Activated CD8-positive, alpha-beta memory T cell treated with anti-CD3 and anti-CD28 coated beads, Interleukin-2, amount 50 U/mL, for 24 hours (primary cell): ENCODE results near the gene DOP1B.
"Not testable (repeated sequence)": the region's sequence is repeated elsewhere in the genome, so short reads cannot be mapped to it uniquely, and the experiment has no call there.

Experiments
- DNase-seq: peaks from one replicate; pipeline ENCODE4 v3.0.0-alpha.2; 2020; ENCODE audit errors: extremely low read depth

Gene DOP1B

GRCh38 chr21:36139791-36140190 lies 16.8 kb upstream of the DOP1B start:
- not testable (repeated sequence) for DNase-seq

- DNase-seq = peak; percentile 64
Observed at GRCh38 chr21:36141513-36141925, 15.1 kb upstream of the DOP1B start.

DNA sequence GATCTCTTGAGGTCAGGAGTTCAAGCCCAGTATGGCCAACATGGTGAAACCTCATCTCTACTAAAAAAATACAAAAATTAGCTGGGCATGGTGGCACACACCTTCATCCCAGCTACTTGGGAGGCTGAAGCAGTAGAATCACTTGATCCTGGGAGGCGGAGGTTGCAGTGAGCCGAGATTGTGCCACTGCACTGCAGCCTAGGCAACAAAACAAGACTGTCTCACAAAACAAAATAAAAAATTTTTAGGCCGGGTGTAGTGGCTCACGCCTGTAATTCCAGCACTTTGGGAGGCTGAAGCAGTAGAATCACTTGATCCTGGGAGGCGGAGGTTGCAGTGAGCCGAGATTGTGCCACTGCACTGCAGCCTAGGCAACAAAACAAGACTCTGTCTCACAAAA lies 12.4 kb upstream of the DOP1B start:
- DNase-seq = not testable (repeated sequence)

GRCh38 chr21:36145259-36145658 lies 11.4 kb upstream of the DOP1B start:
- DNase-seq = no peak

- no peak for DNase-seq
Observed at GRCh38 chr21:36147911-36148310, 8.7 kb upstream of the DOP1B start.

GRCh38 chr21:36148886-36149285 lies 7.7 kb upstream of the DOP1B start:
- DNase-seq = no peak

- no peak for DNase-seq
Observed at GRCh38 chr21:36149788-36150711, 6.6 kb upstream of the DOP1B start.

DNA sequence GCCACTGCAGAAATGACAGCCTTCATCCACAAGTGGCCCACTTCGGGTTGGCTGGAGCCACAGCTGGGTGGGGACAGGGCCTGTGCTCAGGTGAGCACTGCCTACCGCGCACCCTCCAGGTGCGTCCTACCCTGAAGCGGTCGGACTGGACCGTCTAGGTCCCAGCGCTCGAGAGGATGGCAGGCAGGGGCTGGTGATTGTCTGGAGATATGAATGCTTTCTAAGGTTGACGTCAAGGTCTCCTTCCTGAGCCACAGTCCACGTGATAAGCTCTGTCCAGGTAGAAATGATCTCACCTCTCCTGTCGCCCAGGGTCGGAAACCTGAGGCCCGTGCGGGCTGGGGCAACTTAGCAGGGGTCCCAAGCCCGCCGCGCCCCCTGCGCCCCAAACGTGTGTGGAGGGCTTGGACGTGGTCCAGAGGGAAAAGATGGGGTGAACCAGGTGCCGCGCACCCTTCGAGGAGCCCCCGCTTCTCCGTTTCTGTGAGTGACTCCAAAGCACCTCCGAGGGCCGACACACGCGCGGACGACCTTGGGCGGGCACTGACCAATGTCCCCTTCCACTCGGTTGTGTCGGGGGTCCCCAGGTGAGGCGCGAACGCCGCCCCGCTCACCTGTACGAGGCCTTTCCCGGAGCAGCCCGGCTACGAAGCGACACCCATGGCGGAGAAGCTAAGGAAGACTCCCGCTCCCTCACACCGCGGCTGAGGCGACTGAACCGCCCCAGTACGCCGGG lies 853 bp upstream of the DOP1B start:
- DNase-seq = no peak

DNA sequence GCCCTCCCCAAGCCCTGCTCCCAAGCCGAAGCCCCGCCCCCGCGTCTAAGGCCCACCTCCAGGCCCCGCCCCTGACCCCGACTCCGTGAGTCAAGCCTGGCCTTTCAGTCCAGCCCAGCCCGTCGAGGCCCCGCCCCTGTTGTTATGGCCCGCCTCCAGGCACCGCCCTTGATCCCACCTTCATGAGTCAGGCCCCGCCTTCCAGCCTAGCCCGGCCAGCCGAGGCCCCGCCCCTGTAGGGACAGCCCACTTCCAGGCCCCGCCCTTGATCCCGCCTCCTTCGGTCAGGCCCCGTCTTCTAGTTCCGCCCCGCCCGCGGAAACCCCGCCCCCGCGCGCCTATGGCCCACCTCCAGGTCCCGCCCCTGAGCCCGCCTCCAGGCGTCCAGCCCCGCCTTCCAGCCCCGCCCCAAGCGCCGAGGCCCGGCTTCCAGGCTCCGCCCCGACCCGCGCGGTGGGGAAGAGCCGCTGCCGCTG lies 247 bp upstream of the DOP1B start:
- peak; percentile 99 for DNase-seq

- DNase-seq = no peak
Observed at GRCh38 chr21:36159356-36159921, 2.8 kb downstream of the DOP1B start.

DNA sequence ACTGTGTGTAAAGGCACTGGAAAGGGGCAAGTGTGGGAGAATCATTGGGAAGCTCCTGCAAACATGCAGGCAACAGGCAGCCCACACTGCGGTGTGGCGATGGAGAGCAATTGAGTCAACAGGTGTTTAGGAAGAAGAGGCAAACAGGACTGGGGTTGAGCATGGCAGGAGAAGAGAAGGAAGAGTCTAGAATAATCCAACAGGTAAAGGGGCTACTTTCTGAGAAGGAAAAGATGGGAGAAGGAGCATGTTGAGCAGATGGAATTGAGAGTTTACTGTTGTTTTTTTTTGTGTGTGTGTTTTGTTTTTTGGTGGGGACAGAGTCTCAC lies 4.2 kb downstream of the DOP1B start:
- DNase-seq = no peak

GRCh38 chr21:36162631-36163030 lies 6.0 kb downstream of the DOP1B start:
- no peak for DNase-seq

DNA sequence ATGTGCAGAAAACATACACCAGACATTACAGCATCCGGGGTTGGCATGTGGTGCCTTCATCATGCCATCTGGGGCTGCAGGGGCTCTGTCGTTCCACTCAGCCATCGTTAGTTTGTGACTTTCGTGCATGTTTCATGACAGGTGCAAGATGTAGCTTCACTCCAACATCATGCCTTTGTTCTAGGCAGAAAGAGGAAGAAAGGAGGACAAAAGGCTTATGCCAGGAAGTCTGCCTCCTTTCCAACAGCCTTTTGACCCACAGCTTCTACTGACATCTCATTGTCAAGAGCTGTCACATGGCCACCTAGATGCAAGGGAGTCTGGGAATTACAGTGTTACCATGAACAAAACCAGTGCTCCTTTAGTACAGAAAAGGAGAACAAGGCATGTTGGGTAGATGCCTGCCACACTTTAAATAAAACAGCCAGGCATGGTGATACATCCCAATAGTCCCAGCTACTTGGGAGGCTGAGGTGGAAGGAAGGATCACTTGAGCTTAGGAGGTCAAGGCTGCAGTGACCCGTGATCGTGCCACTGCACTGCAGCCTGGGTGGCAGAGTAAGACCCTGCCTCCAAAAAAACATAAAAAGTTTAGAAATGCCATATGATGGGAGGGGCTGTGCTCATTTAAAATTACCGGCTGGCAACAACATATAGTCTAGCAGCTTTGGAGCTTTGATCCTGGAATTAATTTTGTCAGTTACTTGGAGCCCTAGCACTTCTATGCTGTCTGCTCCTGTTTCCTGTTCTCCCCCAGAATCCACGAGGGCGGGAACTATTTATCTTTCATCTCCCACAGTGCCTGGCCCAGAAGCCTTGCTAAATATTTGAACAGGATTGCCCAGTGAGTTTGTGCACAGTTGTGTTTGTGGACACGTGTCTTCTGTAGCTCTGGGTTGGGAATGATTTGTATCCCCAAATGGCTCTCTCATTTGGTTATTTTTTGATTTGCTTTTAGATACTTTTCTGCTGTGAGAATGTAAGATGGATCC lies 7.4 kb downstream of the DOP1B start:
- DNase-seq = no peak

GRCh38 chr21:36165356-36165755 lies 8.7 kb downstream of the DOP1B start:
- no peak for DNase-seq

DNA sequence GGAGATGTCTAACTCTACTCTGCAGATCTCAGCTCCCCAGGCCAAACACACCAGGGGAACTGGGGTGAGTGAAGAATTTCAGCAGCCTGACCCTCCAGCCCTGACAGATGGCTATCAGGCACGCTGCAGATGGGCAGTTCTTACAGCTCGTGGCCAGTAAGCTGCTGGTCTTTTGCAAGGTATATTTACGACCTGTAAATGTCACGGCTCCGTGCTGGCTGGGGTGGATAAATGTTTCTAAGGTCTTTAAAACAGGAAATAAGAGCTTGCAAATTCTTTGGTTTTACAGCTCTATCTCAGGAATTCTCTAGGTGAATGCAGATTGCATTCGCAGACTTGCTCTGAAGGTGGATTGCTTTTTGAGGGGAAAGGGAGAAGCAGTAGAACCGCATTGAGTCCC lies 10.1 kb downstream of the DOP1B start:
- no peak for DNase-seq

DNA sequence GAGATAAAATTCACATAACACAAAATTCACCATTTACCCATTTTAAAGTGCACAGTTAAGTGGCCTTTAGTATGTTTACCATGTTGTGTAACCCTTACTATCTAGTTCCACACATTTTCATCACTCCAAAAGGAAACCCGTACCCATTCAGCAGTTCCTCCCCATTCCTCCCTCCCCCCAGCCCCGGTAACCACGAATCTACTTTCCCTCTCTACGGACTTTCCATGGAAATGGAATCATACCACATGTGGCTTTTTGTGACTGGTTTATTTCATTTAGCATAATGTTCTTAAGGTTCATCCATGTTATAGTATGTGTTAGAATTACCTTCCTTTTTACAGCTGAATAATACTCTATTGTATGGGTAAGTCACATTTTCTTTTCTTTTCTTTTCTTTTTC lies 10.9 kb downstream of the DOP1B start:
- DNase-seq = no peak

DNA sequence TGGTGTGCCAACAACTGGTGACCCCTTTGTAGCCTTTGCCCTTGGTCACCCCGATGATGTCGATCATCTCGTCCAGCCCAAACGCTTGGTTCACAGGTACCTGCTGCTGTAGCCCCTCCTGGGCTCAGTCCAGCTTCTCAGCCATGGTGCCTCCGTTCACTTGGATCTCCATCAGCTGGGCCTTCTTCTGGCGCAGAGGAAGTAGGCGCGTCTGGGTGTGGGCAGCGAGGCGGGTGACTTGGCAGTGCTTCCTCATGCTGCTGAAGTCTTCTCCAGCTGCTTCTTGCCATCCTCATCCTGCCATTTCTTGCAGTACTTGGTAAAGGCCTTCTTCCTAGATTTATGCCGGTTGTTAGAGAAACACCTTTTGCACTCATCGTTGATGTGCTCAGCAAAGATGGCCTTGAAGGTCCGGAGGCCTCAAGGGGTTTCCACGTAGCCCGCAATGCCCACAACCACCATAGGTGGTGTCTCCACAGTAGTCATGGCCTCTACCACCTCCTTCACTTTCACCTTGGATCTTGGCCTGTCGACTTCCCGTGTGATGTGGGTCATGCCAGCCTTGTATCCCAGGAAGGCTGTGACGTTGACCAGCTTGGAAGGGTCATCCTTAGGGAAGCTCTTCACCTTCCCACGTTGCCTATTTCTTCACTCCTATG lies 13.0 kb downstream of the DOP1B start:
- no peak for DNase-seq

DNA sequence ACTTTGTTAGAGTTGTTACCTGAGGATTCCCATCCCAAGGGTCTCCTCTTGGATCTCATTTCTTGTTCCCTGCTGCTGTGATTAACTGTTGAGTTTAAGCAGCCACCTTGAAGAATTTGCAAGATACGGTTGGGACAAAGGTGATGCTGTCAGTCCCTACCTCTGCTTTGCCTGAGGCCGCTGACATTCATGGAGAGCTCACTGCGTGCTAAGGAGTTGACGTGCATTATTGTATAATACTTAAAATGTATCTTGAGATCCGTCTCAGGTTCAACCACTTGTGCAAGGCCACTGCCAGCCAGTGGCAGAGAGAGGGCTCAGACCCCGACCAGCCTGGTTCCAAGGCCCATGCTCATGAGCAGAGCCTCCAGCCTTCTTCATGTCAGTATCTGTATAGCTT lies 14.2 kb downstream of the DOP1B start:
- DNase-seq = no peak

- DNase-seq = no peak
Observed at GRCh38 chr21:36171336-36171735, 14.7 kb downstream of the DOP1B start.

DNA sequence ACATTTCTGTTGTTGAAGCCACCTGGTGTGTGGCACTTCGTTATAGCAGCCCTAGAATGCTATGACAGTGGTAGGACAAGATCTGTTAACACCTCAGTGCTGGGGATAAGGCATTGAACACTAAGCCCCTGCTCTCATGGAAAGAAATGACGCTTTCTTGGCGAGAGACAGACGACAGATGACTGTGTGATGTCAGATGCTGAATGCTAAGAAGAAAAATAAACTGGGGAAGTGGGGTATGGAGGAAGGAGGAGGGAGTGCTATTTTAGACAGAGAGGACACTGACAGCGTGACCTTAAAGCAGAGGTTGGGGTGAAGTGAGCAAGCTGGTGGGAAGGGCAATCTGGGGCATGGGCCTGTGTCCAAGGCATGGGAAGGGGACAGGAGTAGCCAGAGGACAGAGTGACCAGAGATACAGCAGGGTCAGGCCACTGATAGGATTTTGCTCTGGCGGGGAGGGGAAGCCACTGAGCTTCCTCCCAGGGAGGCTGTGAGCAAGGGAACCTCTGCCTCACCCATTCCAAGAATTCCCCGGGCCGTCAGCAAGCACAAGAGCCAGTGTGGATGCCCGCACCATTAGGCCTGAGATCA lies 15.2 kb downstream of the DOP1B start:
- no peak for DNase-seq

- DNase-seq = no peak
Observed at GRCh38 chr21:36174780-36175179, 18.2 kb downstream of the DOP1B start.
